CD4-positive, alpha-beta T cell (primary cell): ENCODE data around the gene PITX1. TPM values are rescaled to one million over a fixed set of nuclear protein-coding genes. Genes with fewer than 3 reads are reported as not detected.
A peak's percentile ranks its signal among the peaks of the same experiment; 100 is the strongest.

Source experiments
- ATAC-seq: fragments of 200-7000 bp; cut with Tn5 transposase; one replicate; pipeline ENCODE4 v1.10.0; 2022; ENCODE audit warnings: mild to moderate bottlenecking; ENCODE audit not compliant: poor library complexity
- CTCF ChIA-PET: fragments of 350-600 bp; sonication (Branson Sonifier 250); formaldehyde crosslinking; loops from one replicate; lab custom pipeline; 2021; ENCODE audit warnings: antibody characterized with exemption, inconsistent platforms; lab: Charles Lee
- POLR2A ChIA-PET: fragments of 350-600 bp; sonication (Branson Sonifier 250); formaldehyde crosslinking; loops from one replicate; lab custom pipeline; 2021; ENCODE audit warnings: antibody characterized with exemption, inconsistent platforms; lab: Charles Lee
- DNase-seq, 14 experiments: peaks; one replicate each; pipeline ENCODE4 v3.0.0-alpha.2; 2013 to 2020; ENCODE audit warnings: mixed read lengths in 2 of 14
- H3K27ac ChIP-seq, 2 donors: one replicate each; pipeline versions ENCODE4 v1.5.1 to v1.7.0; 2013; ENCODE audit warnings: low read length in 2 of 2, low read depth in 1 of 2, mild to moderate bottlenecking in 1 of 2
- H3K27me3 ChIP-seq, 2 experiments: 1 replicate in 1 of 2; 2 replicates in 1 of 2; pipeline versions ENCODE4 v1.6.1 to v1.7.0; 2013; ENCODE audit warnings: low read length in 2 of 2, control low read depth in 1 of 2, mild to moderate bottlenecking in 1 of 2, moderate library complexity in 1 of 2; ENCODE audit not compliant: insufficient read depth in 2 of 2, control insufficient read depth in 1 of 2
- H3K36me3 ChIP-seq: one replicate; pipeline ENCODE4 v1.6.1; 2013; ENCODE audit warnings: low read length, control low read depth; ENCODE audit not compliant: insufficient read depth
- H3K4me1 ChIP-seq: one replicate; pipeline ENCODE4 v1.6.1; 2013; ENCODE audit warnings: low read length, control low read depth; ENCODE audit not compliant: insufficient read depth
- H3K4me3 ChIP-seq: one replicate; pipeline ENCODE4 v1.5.1; 2013; ENCODE audit warnings: mild to moderate bottlenecking, low read length, moderate library complexity
- H3K9me3 ChIP-seq, 2 experiments: 1 replicate in 1 of 2; 2 replicates in 1 of 2; pipeline versions ENCODE4 v1.6.1 to v1.7.0; 2013; ENCODE audit warnings: low read length in 2 of 2, mild to moderate bottlenecking in 2 of 2, control low read depth in 1 of 2, moderate library complexity in 1 of 2; ENCODE audit not compliant: control insufficient read depth in 1 of 2, insufficient read depth in 1 of 2
- H3K27ac Mint-ChIP-seq: one replicate; pipeline ENCODE4 v1.8.0; 2020; ENCODE audit warnings: mixed read lengths
- H3K27me3 Mint-ChIP-seq: one replicate; pipeline ENCODE4 v1.8.0; 2021; ENCODE audit warnings: mixed read lengths
- H3K36me3 Mint-ChIP-seq: one replicate; pipeline ENCODE4 v1.8.0; 2021; ENCODE audit warnings: low read depth, mixed read lengths
- H3K4me1 Mint-ChIP-seq: one replicate; pipeline ENCODE4 v1.8.0; 2021; ENCODE audit warnings: low read depth, mixed read lengths
- H3K4me3 Mint-ChIP-seq: one replicate; pipeline ENCODE4 v1.8.0; 2020; ENCODE audit warnings: mild to moderate bottlenecking, mixed read lengths
- H3K9me3 Mint-ChIP-seq: one replicate; pipeline ENCODE4 v1.8.0; 2020; ENCODE audit warnings: mixed read lengths
- CTCF ChIP-seq: fragments of 200-600 bp; IDR thresholded peaks from one replicate; pipeline ENCODE4 v1.8.0; 2022; ENCODE audit warnings: antibody characterized with exemption, mild to moderate bottlenecking
- intact Hi-C, 2 experiments: fragments of 100-400 bp; cut with DNase I in 1 of 2; cut with micrococcal nuclease in 1 of 2; formaldehyde crosslinking; loops; one replicate each; pipeline versions ENCODE4 v1.15.1 to v1.9.0; 2023 to 2025; cut with DNase I, micrococcal nuclease
- total RNA-seq, 174 experiments: library from RNA in 2 of 174; stranded (reverse) in 2 of 174; gene quantifications; one replicate each; pipeline ENCODE4 v1.2.3 and lab custom pipeline; 2021 to 2026

Gene PITX1
- total RNA-seq, 2 experiments from 2014 or later = not detected

GRCh38 chr5:135032999-135033861 lies 798 bp downstream of the PITX1 start:
- peaks cover 0 to 30% of the 10 kb centered on the region in 2 experiments for H3K9me3 ChIP-seq
- H3K27ac Mint-ChIP-seq = no peak overlapping the region
- TF ChIP-seq CTCF = no peak
- H3K4me3 Mint-ChIP-seq = peak overlapping the region; percentile 84
- peak in 1 of 14 experiments; percentile 17 for DNase-seq
- peaks cover 30% of the 10 kb centered on the region for H3K4me1 ChIP-seq
- POLR2A ChIA-PET = no interaction called here
- intact Hi-C loops = loop anchor here in 1 of 2 experiments (2.0 kb wide), 1 partner anchor 68 kb away; no protein-coding TSS in a partner anchor
- peaks cover 64 to 85% of the 10 kb centered on the region in 2 experiments for H3K27me3 ChIP-seq
- H3K27ac ChIP-seq = no peak overlapping the region
- ATAC-seq = no peak
- CTCF ChIA-PET = no interaction called here
- peaks cover 49% of the 10 kb centered on the region for H3K4me1 Mint-ChIP-seq
- H3K27me3 Mint-ChIP-seq = peaks cover 88% of the 10 kb centered on the region
- H3K36me3 Mint-ChIP-seq = no peaks in the 10 kb centered on the region
- H3K36me3 ChIP-seq = no peaks in the 10 kb centered on the region
- H3K4me3 ChIP-seq = peak overlapping the region; percentile 19
- H3K9me3 Mint-ChIP-seq = no peaks in the 10 kb centered on the region

- Histone ChIP-seq H3K27ac (no peak overlapping the region), H3K9me3 (peaks cover 0 to 35% of the 10 kb centered on the region in 2 experiments), H3K27me3 (peaks cover 63 to 85% of the 10 kb centered on the region in 2 experiments), H3K4me3 (no peak overlapping the region), H3K36me3 (no peaks in the 10 kb centered on the region), H3K4me1 (peaks cover 35% of the 10 kb centered on the region)
- H3K4me1 Mint-ChIP-seq = peaks cover 47% of the 10 kb centered on the region
- H3K4me3 Mint-ChIP-seq = peak overlapping the region; percentile 68
- H3K9me3 Mint-ChIP-seq = no peaks in the 10 kb centered on the region
- H3K27ac Mint-ChIP-seq = no peak overlapping the region
- no peaks in the 10 kb centered on the region for H3K36me3 Mint-ChIP-seq
- ATAC-seq (no peak), DNase-seq (no peak)
- peaks cover 83% of the 10 kb centered on the region for H3K27me3 Mint-ChIP-seq
- ChIA-PET POLR2A (no interaction called here), CTCF (no interaction called here)
- intact Hi-C loops = loop anchor here in 1 of 2 experiments (2.0 kb wide), 1 partner anchor 68 kb away; no protein-coding TSS in a partner anchor
- TF ChIP-seq CTCF = no peak
These were observed 1.4 kb downstream of the PITX1 start for GRCh38 chr5:135032695-135032998.

- H3K9me3 Mint-ChIP-seq = no peaks in the 10 kb centered on the region
- H3K27me3 ChIP-seq = peaks cover 63 to 85% of the 10 kb centered on the region in 2 experiments
- H3K9me3 ChIP-seq = peaks cover 0 to 41% of the 10 kb centered on the region in 2 experiments
- peaks cover 50% of the 10 kb centered on the region for H3K4me1 Mint-ChIP-seq
- CTCF ChIA-PET = no interaction called here
- DNase-seq (no peak), ATAC-seq (no peak)
- H3K4me3 Mint-ChIP-seq = peak overlapping the region; percentile 68
- H3K27me3 Mint-ChIP-seq = peaks cover 83% of the 10 kb centered on the region
- POLR2A ChIA-PET = no interaction called here
- H3K27ac Mint-ChIP-seq = no peak overlapping the region
- H3K27ac ChIP-seq = no peak overlapping the region
- H3K4me1 ChIP-seq = peaks cover 36% of the 10 kb centered on the region
- TF ChIP-seq CTCF = no peak
- intact Hi-C loops = loop anchor here in 1 of 2 experiments (2.0 kb wide), 1 partner anchor 67 kb away; no protein-coding TSS in a partner anchor
- H3K4me3 ChIP-seq = no peak overlapping the region
- no peaks in the 10 kb centered on the region for H3K36me3 ChIP-seq
- H3K36me3 Mint-ChIP-seq = no peaks in the 10 kb centered on the region
These were observed 2.0 kb downstream of the PITX1 start for GRCh38 chr5:135031813-135032694.
